8988T (cell line): Measurements from ENCODE around the gene GOLGA8K.
"Not testable (repeated sequence)": the region's sequence is repeated elsewhere in the genome, so short reads cannot be mapped to it uniquely, and the experiment has no call there.

Experiments
- DNase-seq: peaks from one replicate; pipeline ENCODE4 v3.0.0; 2011

The GOLGA8K gene, protein sequence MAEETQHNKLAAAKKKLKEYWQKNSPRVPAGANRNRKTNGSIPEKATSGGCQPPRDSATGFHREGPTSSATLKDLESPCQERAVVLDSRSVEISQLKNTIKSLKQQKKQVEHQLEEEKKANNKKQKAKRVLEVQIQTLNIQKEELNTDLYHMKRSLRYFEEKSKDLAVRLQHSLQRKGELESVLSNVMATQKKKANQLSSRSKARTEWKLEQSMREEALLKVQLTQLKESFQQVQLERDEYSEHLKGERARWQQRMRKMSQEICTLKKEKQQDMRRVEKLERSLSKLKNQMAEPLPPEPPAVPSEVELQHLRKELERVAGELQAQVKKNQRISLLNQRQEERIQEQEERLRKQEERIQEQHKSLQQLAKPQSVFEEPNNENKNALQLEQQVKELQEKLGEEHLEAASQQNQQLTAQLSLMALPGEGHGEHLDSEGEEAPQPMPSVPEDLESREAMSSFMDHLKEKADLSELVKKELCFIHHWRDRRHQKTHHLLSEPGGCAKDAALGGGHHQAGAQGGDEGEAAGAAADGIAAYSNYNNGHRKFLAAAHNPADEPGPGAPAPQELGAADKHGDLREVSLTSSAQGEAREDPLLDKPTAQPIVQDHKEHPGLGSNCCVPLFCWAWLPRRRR

DNA sequence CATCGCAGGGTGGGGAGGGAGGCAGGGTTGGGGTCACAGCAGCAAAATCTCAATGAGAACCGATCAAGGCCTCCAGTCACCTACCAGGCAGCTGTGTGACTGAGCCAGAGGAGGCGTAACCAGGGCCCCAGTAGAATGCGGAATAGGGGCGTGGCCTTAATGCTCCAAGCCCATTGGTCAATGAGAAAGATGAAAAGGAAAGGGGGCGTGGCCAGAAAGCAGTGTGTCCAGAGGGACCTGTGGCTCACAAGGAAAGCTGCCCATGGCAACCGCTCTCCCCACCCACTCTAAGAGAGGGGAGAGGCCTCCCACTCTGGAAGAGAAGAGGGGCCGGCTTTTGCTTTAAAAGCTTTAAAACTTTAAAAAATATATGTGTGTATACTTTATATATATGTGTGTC, at the start of gene GOLGA8K:
Gene GOLGA8K, minus strand, starts transcription at position 101 of the 400 bp plus-strand sequence. Its CDS starts 98 bp downstream, at position 3.
- not testable (repeated sequence) for DNase-seq

DNA sequence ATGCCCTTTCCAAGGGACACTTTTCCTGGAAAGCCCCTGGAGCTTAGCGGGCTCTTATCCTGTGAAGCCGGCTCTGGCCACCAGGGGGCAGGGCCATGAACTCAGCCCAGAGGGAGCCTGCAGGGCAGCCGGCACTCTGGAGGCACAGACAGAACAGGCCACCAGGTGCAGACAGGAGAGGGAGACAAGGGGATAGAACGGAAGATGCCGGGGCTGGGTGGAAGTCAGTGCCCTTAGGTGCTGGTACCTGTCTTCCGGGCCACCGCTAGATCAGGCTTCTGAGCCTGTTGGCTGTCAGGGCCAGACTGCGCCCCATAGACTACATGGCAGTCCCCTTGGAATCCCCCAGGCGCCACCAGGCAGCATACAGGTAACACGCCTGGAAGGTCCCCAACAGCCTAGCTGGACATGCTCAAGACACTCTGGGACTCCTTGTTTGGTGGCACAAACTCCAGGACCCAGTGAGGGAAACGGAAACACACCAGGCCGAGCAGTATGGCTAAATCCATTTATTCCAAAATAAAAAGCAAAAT, 37.4 kb upstream of the GOLGA8K start:
- not testable (repeated sequence) for DNase-seq

DNA sequence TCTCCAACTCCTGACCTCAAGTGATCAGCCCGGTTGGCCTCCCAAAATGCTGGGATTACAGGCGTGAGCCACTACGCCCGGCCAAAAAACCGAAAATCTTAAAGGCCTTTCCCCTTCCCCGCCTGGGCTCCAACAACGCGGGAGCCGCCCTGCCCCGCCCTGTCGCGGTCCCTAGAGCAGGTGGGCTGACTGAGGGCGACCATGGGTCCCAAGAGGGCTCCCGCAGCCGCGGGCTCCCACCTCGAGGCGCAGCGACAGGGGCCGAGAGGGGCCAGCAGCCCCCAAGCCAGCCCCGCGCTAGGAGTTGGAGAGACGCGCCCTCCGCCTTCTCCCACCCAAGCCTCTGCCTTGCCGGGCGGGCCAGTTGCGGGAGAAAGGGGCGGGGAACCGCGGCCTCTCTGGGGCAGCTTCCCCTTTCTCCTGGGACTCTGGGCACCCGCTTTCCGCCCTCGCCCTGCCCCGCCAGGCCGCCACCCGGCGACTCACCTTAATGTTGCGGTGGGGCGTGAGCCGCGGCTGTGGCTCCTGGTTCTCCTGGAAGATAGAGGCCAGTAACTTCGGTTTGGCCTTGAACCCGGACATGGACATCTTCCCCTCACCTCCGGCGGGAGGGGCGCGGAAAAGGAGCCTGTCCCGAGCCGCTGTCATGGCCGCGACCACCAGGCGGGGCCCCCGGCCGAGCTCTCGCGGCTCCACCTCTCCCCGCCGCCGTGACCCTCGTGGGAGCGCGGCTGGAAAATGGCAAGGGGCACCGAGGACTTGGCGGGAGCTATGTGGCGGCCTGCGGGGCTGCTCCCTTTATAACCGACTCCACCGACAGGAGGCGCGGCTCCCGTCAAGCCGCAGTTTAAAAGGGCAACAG, 31.2 kb upstream of the GOLGA8K start:
- DNase-seq: not testable (repeated sequence)

DNA sequence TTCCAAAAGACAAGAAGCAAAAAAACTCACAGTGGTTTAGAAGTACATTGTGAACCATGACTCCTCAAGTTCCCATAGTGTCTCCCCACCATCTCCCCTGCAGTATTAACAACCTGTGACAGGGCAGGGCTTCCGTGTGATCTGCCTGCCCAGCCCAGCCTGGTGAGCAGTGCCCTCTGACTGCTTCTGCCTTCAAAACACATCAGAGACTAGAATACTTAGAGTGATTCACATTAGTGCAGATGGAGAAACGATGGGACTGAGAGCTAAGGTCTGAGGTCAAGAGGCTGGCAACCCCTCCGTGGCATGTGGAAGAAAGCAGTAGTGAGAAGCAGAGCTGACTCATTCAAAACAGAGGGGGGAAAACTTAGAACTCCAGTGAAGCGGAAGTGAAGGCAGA, 24.5 kb upstream of the GOLGA8K start:
- DNase-seq: not testable (repeated sequence)

DNA sequence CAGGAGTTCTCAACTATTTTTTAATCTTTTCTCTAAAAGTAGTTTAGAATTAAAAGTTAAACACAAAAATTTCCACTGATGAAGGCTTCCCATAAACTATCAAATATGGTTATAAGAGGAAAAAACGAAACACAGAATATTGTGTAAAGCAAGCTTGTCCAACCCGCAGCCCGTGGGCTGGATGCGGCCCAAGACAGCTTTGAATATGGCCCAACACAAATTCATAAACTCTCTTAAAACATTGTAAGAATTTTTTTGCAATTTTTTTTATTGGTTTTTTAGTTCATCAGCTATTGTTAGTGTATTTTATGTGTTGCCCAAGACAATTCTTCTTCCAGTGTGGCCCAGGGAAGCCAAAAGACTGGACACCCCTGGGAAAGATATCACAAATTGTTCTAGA, 23.4 kb upstream of the GOLGA8K start:
- DNase-seq: not testable (repeated sequence)

DNA sequence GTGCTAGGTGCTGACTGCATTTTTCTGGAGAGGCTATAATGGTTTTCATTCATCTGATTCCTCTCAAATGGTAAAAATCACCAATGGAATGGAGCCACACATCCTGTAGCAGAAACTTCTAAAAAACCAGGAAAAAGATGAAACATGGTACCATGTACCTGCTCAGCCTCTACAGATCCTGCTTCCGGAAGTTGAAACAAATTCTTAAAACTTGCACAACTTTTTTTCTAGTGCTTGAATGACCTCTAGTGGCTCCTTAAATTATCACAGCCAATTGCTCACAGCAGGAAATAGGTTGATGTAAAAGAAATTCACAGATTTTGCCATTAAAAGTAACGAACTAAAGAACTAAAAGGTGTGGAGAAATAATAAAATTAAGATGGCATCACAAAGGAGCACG, 4.8 kb upstream of the GOLGA8K start:
- DNase-seq: not testable (repeated sequence)

DNA sequence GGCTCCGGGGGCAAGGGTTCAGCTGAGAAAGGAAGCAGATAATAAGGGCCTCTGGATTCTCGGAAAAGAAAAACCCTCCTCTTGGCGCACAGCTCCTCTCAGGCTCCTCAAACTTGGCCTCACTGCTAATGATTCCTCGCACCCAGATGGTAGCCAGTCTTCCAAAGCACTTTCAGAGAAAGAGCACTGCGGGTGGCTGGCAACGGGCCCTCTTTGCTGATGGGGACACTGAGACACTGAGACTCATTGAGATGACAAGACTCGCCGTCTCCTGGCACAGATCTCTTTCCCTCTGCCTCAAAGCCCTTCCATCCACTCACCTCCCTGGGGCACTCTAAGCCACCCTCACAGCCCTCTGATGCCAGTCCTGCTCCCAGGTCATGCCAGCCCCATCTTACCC, 6.6 kb downstream of the GOLGA8K start:
- DNase-seq: not testable (repeated sequence)

DNA sequence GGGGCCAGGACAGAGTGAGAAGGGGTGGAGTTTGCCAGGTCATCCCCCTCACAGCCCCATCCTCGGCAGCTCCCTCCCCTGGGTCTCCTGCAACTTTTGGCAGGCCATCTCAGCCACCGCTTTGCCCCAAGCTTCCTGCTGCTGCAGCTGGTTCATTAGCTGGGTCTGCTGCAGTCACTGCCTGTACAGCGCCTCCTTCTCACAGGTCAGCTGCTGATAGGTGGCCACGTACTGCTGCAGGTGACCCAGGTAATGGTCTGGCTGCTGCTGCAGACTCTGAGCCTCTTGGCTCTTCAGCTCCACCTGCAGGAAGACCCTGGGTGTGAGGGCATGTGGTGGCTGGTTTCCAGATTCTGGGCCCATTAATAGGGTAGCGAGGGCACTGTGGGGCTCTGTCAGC, 8.3 kb downstream of the GOLGA8K start:
- not testable (repeated sequence) for DNase-seq

DNA sequence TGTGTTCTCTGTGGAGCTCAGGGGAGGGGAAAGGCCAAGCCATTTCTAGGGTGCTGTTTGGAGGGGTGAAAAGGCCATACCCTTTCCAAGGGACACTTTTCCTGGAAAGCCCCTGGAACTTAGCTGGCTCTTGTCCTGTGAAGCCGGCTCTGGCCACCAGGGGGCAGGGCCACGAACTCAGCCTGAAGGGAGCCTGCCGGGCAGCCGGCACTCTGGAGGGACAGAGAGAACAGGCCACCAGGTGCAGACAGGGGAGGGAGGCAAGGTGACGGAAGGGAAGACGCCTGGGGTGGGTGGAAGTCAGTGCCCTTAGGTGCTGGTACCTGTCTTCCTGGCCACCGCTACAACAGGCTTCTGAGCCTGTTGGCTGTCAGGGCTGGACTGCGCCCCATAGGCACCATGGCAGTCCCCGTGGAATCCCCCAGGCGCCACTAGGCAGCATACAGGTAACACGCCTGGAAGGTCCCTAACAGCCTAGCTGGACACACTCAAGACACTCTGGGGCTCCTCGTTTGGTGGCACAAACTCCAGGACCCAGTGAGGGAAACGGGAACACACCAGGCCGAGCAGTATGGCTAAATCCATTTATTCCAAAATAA, 14.9 kb downstream of the GOLGA8K start:
- not testable (repeated sequence) for DNase-seq

DNA sequence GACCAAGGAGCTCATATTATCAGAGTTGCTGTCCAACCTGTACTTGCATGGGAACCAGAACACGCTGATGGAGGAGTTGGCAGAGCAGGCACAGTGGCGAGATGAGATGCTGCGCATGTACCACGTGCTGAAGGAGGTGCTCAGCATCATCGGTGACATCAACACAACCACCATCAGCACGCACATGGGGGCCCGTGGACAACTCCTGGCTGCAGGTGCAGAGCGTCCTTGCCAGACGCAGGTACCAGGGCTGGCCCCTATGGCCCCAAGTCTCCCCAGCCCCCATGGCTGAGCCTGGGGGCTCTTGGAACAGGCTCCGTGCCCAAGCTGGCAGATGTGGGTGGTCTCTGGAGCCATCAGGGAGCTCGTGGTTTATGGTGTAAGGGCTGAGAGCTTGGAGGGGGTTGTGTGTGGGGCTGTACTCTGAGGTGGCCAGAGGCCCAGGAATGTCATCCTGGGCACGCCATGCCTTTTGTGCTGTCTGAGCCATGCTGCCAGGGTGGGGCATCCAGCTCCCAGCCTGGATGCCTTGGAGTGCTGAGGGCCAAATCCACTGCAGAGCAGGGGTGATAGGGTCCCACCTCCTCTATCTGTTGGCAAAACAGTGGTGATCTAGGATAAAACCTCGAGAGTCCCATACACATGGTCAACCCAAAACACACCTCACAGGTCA, 17.1 kb downstream of the GOLGA8K start:
- not testable (repeated sequence) for DNase-seq

DNA sequence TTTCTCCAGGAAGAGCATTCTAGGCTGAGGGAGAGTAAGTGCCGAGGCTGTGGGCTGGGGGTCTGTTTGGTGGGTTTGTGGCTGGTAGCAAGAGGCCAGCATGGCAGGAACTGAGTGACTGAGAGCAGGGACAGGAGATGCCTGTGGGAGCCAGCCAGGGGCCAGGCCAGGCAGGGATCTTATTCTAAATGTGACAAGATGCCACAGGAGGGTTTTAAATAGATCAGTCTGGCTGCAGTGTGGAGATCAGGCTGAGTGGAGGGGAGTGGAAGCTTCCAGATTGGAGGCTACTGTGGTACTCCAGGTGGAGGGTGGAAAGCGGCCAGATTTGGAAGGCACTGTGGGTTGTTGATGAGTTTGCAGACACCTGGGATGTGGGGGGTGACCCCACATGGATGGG, 28.9 kb downstream of the GOLGA8K start:
- DNase-seq: not testable (repeated sequence)

DNA sequence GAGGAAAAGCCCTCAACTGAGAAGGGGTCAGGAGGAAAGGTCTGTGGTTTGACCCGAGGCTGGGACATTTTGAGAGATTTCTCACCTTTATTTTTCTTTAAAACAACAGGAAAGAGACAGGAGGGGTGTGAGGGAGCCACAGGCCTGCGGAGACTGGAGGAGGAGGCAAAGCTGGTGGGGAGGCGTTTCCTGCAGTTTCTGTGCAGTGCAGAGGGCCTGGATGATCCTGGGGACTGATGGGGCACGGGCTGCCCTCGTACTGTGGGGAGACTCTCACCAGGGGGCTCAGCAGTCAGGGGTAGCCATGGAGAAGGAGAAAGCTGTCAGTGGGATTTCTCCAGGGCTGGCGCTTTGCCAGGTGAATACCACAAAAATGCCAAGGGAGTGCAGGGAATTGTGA, 29.4 kb downstream of the GOLGA8K start:
- DNase-seq: not testable (repeated sequence)

DNA sequence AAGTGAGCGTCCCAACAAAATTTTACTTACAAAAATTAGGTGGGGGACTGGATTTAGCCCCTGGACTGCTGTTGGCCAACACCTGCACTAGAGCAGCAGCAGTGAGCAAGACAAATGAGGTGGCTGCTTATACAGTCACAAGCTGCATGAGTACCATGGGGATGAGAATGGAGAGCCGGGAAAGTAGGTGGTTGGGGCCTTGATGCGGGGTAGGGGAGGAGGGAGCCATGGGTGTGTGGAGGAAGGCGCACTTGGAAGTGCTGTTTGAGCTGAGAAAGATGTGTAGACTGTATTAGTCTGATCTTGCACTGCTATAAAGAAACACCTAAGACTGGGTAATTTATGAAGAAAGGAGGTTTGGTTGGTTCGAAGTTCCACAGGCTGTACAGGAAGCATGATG, 31.0 kb downstream of the GOLGA8K start:
- DNase-seq: not testable (repeated sequence)

DNA sequence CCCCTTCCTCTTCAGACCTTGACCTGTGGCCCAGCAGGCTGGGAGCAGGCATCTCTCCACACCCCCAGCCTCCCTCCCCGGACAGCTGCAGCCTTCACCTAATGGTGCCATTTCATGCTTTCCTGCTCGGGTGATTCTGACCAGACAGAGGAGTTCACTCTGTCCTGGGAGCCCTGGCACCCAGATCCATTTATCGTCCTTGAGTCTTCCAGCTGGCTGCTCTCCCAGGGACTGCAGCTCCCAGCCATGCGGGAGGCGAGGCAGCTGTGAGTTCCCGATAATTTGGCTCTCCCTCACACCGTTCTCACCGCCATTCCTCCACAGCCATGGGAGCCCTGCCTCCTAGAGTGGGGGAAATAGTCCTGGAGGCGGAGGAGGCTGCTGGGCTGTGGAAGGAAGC, 32.6 kb downstream of the GOLGA8K start:
- DNase-seq: not testable (repeated sequence)

DNA sequence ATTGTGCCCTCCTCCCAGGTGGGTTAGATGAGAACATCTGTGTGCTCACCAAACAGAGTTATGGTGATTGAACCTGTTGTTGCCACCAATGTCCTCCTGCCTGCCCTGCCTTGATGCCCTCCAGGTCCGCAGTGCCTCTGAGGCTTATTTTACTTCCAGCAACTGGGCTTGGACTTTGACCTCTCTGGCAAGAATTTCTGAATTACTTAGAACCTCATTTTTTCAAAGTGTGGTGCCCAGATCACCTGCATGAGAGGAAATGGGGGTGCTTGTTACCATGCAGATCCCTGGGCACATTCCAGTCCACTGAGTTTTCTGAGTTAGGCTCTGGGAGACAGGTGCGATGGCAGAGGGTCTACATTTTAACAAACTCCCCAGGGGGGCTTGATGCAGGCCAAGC, 33.0 kb downstream of the GOLGA8K start:
- DNase-seq: not testable (repeated sequence)

DNA sequence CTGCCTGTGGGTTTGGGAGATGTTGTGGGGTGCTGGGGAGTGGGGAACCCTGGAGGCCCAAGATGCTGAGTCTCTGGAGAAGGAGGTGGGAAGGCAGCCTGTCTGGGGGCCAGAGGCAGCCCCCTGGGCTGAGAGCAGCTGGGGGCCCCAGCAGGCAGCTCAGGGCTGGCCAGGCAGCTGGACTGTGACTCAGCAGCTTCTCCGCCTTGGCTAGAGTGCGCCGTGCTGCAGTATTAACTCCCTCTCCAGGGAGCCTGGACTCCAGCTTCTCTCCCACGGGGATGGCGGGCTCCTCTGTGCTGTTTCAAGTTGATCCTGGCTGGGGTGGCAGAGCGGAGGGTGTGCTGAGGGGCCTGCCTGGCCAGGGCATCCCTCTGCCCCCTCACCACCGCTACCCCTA, 36.6 kb downstream of the GOLGA8K start:
- not testable (repeated sequence) for DNase-seq

DNA sequence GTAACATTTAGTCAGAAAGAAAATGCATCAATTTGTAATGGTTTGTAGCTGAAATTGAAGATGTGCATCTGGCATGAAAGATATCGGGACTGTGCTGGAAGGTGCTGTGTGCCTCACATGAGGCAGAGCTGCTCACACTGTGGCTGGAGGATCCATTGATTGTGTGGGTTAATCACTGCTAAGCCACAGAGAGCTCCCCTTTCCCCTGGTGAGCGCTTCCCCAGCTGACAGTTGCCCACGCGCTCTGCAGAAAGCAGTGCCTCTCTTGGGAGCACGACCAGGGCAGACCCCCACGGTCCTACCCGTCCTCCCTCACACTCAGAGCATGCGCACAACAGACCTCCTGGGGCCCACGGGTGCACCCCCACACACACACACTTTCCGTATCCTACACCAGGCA, 37.1 kb downstream of the GOLGA8K start:
- DNase-seq: not testable (repeated sequence)

DNA sequence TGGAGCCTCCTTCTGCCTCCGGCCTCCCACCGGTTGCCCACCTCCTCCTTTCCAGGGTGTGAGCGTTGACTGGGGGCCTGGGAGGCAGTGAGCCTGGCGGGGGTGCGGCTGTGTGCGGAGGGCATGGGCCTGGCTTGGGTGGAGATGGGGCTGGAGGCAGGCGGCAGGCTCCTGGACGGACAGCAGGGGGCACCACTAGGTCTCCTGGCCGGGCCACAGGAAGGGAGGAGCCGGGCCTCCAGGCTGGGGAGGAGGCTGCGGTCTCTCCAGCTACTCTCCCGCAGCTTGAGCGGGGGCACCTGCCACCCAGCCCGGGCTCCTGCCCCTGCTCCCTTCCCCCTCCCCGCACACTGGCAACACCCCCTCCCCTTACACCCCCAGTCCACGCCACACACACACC, 38.1 kb downstream of the GOLGA8K start:
- not testable (repeated sequence) for DNase-seq

DNA sequence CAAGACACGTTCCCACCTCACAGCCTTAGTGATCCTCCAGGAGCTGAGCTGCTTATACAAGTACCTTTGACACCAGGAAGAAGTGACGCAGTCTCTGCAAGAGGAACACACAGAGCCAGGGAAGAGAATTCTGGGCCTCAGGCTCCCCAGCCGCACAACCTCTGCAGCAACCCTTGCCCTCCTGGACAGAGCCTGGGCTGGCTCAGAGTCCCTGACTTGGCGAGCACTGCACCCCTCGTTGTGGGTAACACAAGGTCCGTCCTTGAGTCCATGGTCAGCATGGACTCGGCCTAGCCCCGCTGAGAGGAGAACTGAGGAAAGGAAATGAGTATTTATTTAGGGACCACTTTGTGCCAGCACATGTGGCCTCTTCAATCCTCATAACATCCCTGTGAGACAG, 39.6 kb downstream of the GOLGA8K start:
- DNase-seq: not testable (repeated sequence)

DNA sequence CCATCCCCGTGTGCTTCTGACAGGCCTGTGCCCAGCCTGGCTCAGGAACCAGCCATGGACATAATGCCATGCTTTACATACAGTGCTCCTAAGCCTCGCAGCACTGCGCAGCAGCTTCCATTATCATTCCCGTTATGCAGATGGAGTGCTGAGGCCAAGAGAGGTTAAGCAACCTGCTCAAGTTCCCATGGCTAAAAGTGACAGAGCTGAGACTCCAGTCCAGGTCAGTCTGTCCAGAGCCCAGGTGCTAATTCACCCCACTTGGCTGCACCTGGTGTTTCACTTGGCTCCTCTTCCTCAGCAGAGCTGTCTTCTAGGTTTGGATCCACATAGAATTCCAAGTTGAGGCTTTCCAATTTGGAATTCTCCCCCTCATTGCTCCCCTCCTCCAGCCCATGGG, 41.4 kb downstream of the GOLGA8K start:
- DNase-seq: not testable (repeated sequence)

DNA sequence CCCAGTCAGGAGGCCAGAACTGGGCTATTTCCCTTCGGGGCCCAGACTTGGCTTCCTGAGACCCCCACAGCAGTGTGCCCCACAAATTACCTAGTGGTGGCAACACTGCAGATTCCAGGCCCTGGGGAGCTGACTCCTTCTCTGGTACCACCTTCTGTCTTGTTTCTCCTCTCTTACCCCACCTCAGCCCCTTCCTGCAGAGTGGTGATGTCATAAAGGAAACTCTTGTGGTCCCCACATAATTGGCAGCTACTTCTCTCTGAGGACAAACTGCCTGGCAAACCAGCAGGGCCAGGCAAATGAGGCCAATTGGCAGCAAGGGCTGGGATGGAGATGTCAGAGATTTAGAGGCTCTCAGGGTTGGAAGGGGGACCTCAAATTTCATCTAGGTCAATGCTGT, 44.6 kb downstream of the GOLGA8K start:
- not testable (repeated sequence) for DNase-seq

DNA sequence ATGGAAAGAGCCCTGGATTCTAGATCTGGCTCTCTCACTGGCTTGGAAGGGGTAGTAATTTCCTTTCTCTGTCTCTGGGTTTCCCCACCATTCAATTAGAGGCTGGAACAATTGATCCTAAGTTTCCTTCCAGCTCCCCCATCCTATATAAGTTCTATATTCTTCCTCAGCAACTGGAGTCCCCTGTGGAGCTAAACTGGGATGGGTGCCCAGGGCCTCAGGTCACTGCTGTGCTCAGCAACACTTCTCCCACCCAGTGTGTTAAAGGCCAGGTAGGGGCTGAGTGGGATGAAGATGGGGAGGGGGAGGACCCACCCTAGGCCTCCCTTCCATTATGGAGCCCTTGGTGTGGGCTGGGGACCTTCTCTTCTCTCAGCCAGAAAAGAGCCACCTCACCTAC, 46.2 kb downstream of the GOLGA8K start:
- not testable (repeated sequence) for DNase-seq
